ENCODE measurements around the gene HERC6.

HERC6 gene

DNA sequence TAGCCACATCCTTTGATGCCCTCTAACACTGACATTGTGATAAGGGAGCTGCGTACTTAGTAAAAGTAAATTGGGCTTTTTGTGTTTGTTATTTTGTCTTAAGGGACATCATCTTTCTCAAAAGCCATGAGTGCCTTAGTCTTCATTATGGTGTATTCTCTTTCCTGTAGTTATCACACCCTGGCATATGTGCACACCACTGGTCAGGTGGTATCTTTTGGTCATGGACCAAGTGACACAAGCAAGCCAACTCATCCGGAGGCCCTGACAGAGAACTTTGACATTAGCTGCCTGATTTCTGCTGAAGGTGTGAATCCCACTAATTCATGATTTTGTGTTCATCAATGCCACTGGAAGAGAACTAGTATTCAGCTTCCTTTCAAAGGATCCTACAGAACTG, 18.0 kb downstream of the HERC6 start:
- Histone ChIP-seq H3K27ac (ENCODE audit: low read length) (no peak overlapping the region), H3K4me3 (ENCODE audit: low read length) (no peak overlapping the region), H3K27me3 (ENCODE audit: insufficient read depth, low read length) (no peaks in the 10 kb centered on the region), H3K4me1 (ENCODE audit: insufficient read depth, low read length) (no peaks in the 10 kb centered on the region), H3K36me3 (ENCODE audit: insufficient read depth, low read depth, low read length) (no peaks in the 10 kb centered on the region), H3K9ac (ENCODE audit: low read depth, low read length) (no peak overlapping the region), H3K9me3 (ENCODE audit: insufficient read depth, low read depth, low read length) (no peaks in the 10 kb centered on the region)

DNA sequence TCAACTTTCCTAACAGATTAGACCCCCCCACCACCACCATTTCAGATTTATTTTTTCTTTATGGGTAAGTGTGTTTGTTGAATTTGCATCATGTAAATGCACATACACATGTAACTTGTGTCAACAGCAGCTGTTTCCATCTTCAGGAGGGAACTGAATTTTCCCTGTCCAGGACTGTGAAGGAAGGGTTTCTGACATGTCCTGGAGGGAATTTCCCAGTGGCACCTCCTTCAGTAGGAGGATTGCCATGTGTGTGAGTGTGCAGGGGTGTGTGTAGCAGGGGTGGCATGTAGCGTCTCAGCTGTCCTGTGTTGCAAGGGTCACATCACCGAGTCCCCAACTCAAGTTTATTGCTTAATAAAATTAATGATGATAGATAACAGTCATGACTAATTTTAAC, 19.7 kb downstream of the HERC6 start:
- no peaks in the 10 kb centered on the region for H3K4me1 ChIP-seq (ENCODE audit: insufficient read depth, low read length)
- H3K27me3 ChIP-seq (ENCODE audit: insufficient read depth, low read length) = no peaks in the 10 kb centered on the region
- H3K9me3 ChIP-seq (ENCODE audit: insufficient read depth, low read depth, low read length) = no peaks in the 10 kb centered on the region
- no peak overlapping the region for H3K4me3 ChIP-seq (ENCODE audit: low read length)
- H3K27ac ChIP-seq (ENCODE audit: low read length) = no peak overlapping the region
- H3K9ac ChIP-seq (ENCODE audit: low read depth, low read length) = no peak overlapping the region
- H3K36me3 ChIP-seq (ENCODE audit: insufficient read depth, low read depth, low read length) = no peaks in the 10 kb centered on the region

DNA sequence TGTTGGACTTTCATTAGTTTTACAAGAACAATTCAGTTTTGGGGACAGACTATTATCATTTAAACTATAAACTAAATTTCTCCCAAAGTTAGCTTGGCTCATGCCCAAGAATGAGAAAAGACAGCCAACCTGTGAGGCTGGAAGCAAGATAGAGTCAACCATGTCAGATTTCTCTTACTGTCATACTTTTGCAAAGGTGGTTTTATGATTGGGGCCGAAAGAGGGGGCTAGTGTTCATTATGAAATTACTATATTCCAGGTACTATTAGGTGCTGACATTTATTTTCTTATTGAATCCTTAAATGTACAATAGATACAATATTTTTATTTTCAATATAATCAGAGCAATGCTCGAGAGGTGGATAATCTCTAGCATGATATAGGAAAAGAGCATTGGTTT, 30.6 kb downstream of the HERC6 start:
- no peak overlapping the region for H3K27ac ChIP-seq (ENCODE audit: low read length)
- H3K27me3 ChIP-seq (ENCODE audit: insufficient read depth, low read length) = no peaks in the 10 kb centered on the region
- no peaks in the 10 kb centered on the region for H3K4me1 ChIP-seq (ENCODE audit: insufficient read depth, low read length)
- no peaks in the 10 kb centered on the region for H3K36me3 ChIP-seq (ENCODE audit: insufficient read depth, low read depth, low read length)
- H3K9ac ChIP-seq (ENCODE audit: low read depth, low read length) = no peak overlapping the region
- no peaks in the 10 kb centered on the region for H3K9me3 ChIP-seq (ENCODE audit: insufficient read depth, low read depth, low read length)
- no peak overlapping the region for H3K4me3 ChIP-seq (ENCODE audit: low read length)

GRCh38 chr4:88409789-88410188, 31.1 kb downstream of the HERC6 start:
- Histone ChIP-seq H3K4me1 (ENCODE audit: insufficient read depth, low read length) (no peaks in the 10 kb centered on the region), H3K9me3 (ENCODE audit: insufficient read depth, low read depth, low read length) (no peaks in the 10 kb centered on the region), H3K36me3 (ENCODE audit: insufficient read depth, low read depth, low read length) (no peaks in the 10 kb centered on the region), H3K27me3 (ENCODE audit: insufficient read depth, low read length) (no peaks in the 10 kb centered on the region), H3K27ac (ENCODE audit: low read length) (no peak overlapping the region), H3K9ac (ENCODE audit: low read depth, low read length) (no peak overlapping the region), H3K4me3 (ENCODE audit: low read length) (no peak overlapping the region)

GRCh38 chr4:88411491-88412096, 32.9 kb downstream of the HERC6 start:
- Histone ChIP-seq H3K9ac (ENCODE audit: low read depth, low read length) (no peak overlapping the region), H3K36me3 (ENCODE audit: insufficient read depth, low read depth, low read length) (no peaks in the 10 kb centered on the region), H3K9me3 (ENCODE audit: insufficient read depth, low read depth, low read length) (no peaks in the 10 kb centered on the region), H3K4me1 (ENCODE audit: insufficient read depth, low read length) (no peaks in the 10 kb centered on the region), H3K27me3 (ENCODE audit: insufficient read depth, low read length) (no peaks in the 10 kb centered on the region), H3K4me3 (ENCODE audit: low read length) (no peak overlapping the region), H3K27ac (ENCODE audit: low read length) (no peak overlapping the region)

- Histone ChIP-seq H3K27me3 (ENCODE audit: insufficient read depth, low read length) (no peaks in the 10 kb centered on the region), H3K9ac (ENCODE audit: low read depth, low read length) (no peak overlapping the region), H3K27ac (ENCODE audit: low read length) (no peak overlapping the region), H3K36me3 (ENCODE audit: insufficient read depth, low read depth, low read length) (no peaks in the 10 kb centered on the region), H3K9me3 (ENCODE audit: insufficient read depth, low read depth, low read length) (no peaks in the 10 kb centered on the region), H3K4me3 (ENCODE audit: low read length) (no peak overlapping the region), H3K4me1 (ENCODE audit: insufficient read depth, low read length) (no peaks in the 10 kb centered on the region)
Observed at GRCh38 chr4:88413801-88414200, 35.1 kb downstream of the HERC6 start.

DNA sequence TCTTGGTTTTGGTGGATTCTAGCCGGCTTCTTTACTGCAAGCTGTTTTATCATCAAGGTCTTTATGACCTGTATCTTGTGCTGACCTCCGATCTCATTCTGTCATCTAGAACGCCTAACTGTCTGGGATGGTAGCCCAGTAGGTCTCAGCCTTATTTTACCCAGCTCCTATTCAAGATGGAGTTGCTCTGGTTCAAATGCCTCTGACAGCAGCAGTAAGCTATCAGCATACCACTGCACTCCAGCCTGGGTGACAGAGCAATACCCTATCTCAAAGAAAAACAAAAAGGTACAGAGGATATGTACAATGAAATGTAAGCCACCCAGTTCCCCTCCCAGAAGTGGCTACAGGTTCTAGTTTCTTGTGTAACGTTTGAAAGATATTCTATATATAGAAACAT, 36.1 kb downstream of the HERC6 start:
- H3K27me3 ChIP-seq (ENCODE audit: insufficient read depth, low read length) = no peaks in the 10 kb centered on the region
- H3K4me3 ChIP-seq (ENCODE audit: low read length) = no peak overlapping the region
- H3K27ac ChIP-seq (ENCODE audit: low read length) = no peak overlapping the region
- H3K36me3 ChIP-seq (ENCODE audit: insufficient read depth, low read depth, low read length) = no peaks in the 10 kb centered on the region
- H3K4me1 ChIP-seq (ENCODE audit: insufficient read depth, low read length) = no peaks in the 10 kb centered on the region
- no peak overlapping the region for H3K9ac ChIP-seq (ENCODE audit: low read depth, low read length)
- H3K9me3 ChIP-seq (ENCODE audit: insufficient read depth, low read depth, low read length) = no peaks in the 10 kb centered on the region

GRCh38 chr4:88415982-88416381, 37.3 kb downstream of the HERC6 start:
- Histone ChIP-seq H3K27ac (ENCODE audit: low read length) (no peak overlapping the region), H3K9ac (ENCODE audit: low read depth, low read length) (no peak overlapping the region), H3K4me1 (ENCODE audit: insufficient read depth, low read length) (no peaks in the 10 kb centered on the region), H3K9me3 (ENCODE audit: insufficient read depth, low read depth, low read length) (no peaks in the 10 kb centered on the region), H3K36me3 (ENCODE audit: insufficient read depth, low read depth, low read length) (no peaks in the 10 kb centered on the region), H3K27me3 (ENCODE audit: insufficient read depth, low read length) (no peaks in the 10 kb centered on the region), H3K4me3 (ENCODE audit: low read length) (no peak overlapping the region)

DNA sequence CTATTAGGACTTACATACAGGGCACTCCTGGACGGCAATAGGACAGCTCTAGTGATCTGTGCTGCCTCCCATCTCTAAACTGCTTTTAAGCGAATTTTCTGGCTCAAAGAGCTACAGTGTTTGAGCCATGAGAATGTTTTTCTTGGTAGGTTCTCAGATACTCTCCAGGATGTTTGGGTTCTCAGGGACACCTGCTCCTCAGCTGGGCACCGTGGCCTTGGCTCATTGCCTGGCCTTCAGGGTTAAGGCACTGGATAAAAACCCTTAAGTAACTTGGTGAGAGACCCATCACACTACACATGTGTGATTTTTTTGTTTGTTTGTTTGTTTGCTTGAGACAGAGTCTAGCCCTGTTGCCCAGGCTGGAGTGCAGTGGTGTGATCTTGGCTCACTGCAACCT, 39.8 kb downstream of the HERC6 start:
- no peak overlapping the region for H3K4me3 ChIP-seq (ENCODE audit: low read length)
- H3K9ac ChIP-seq (ENCODE audit: low read depth, low read length) = no peak overlapping the region
- no peak overlapping the region for H3K27ac ChIP-seq (ENCODE audit: low read length)

GRCh38 chr4:88419874-88420273, 41.2 kb downstream of the HERC6 start:
- Histone ChIP-seq H3K9me3 (ENCODE audit: insufficient read depth, low read depth, low read length) (no peaks in the 10 kb centered on the region), H3K4me3 (ENCODE audit: low read length) (no peak overlapping the region), H3K9ac (ENCODE audit: low read depth, low read length) (no peak overlapping the region), H3K27me3 (ENCODE audit: insufficient read depth, low read length) (no peaks in the 10 kb centered on the region), H3K4me1 (ENCODE audit: insufficient read depth, low read length) (no peaks in the 10 kb centered on the region), H3K27ac (ENCODE audit: low read length) (no peak overlapping the region), H3K36me3 (ENCODE audit: insufficient read depth, low read depth, low read length) (no peaks in the 10 kb centered on the region)

More for the DNA sequence above, 39.8 kb downstream of the HERC6 start:
- H3K36me3 ChIP-seq (ENCODE audit: insufficient read depth, low read depth, low read length) = no peaks in the 10 kb centered on the region
- H3K9me3 ChIP-seq (ENCODE audit: insufficient read depth, low read depth, low read length) = no peaks in the 10 kb centered on the region
- H3K27me3 ChIP-seq (ENCODE audit: insufficient read depth, low read length) = no peaks in the 10 kb centered on the region
- no peaks in the 10 kb centered on the region for H3K4me1 ChIP-seq (ENCODE audit: insufficient read depth, low read length)

GRCh38 chr4:88420844-88421243, 42.2 kb downstream of the HERC6 start:
- H3K27ac ChIP-seq (ENCODE audit: low read length) = no peak overlapping the region
- no peak overlapping the region for H3K9ac ChIP-seq (ENCODE audit: low read depth, low read length)
- no peaks in the 10 kb centered on the region for H3K27me3 ChIP-seq (ENCODE audit: insufficient read depth, low read length)
- H3K4me1 ChIP-seq (ENCODE audit: insufficient read depth, low read length) = no peaks in the 10 kb centered on the region
- no peaks in the 10 kb centered on the region for H3K9me3 ChIP-seq (ENCODE audit: insufficient read depth, low read depth, low read length)
- no peaks in the 10 kb centered on the region for H3K36me3 ChIP-seq (ENCODE audit: insufficient read depth, low read depth, low read length)
- no peak overlapping the region for H3K4me3 ChIP-seq (ENCODE audit: low read length)

DNA sequence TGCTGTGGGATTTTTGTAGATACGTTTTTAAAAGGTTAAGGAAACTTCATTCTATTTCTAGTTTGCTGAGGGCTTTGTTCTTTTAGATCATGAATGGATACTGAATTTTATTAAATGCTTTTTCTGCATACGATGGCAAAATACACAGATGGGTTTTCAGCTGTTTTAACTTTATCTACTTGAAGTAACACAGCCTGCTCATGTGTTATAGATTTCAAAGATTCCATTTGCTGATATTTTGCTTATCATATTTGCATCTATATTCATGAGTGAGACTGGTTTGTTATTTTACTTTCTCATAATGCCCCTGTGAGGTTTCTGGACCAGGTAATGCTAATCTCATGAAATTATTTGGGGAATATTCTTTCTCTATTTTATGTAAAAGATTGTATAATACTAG, 43.8 kb downstream of the HERC6 start:
- no peaks in the 10 kb centered on the region for H3K27me3 ChIP-seq (ENCODE audit: insufficient read depth, low read length)
- no peaks in the 10 kb centered on the region for H3K36me3 ChIP-seq (ENCODE audit: insufficient read depth, low read depth, low read length)
- no peak overlapping the region for H3K9ac ChIP-seq (ENCODE audit: low read depth, low read length)
- no peaks in the 10 kb centered on the region for H3K9me3 ChIP-seq (ENCODE audit: insufficient read depth, low read depth, low read length)
- no peak overlapping the region for H3K4me3 ChIP-seq (ENCODE audit: low read length)
- no peak overlapping the region for H3K27ac ChIP-seq (ENCODE audit: low read length)
- H3K4me1 ChIP-seq (ENCODE audit: insufficient read depth, low read length) = no peaks in the 10 kb centered on the region

All from iPS-20b (cell line).